ENCODE results near the gene DLG2. TPM values are rescaled to one million over a fixed set of nuclear protein-coding genes. Genes with fewer than 3 reads are reported as not detected.
"Not testable (repeated sequence)": the region's sequence is repeated elsewhere in the genome, so short reads cannot be mapped to it uniquely, and the experiment has no call there.

Gene DLG2
- polyA plus RNA-seq, 4 donors: 10.8 to 15.6 (median 12.2) TPM

GRCh38 chr11:85256433-85256832 lies 370.7 kb downstream of the DLG2 start:
- DNase-seq (ENCODE audit: low read depth in 4 of 4, low spot score in 2 of 4): no peak

DNA sequence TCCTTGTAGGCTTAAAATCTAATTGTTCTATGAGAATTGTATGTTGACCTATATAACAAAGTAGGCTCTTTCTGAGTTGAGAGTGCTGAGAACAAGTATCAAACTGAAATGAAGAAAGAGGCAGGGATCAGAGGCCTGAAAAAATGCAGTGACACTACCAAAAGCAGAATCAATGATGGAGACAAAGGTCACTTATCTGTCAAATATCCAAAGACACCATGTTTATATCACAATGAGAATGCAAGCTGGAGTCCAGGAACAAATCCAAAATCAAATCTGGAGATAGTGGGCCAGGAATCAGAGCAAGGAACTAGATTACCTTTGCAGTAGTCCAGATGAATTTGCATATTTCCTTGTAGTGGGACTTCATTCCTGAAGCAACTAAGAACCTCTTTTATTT lies 377.7 kb downstream of the DLG2 start:
- DNase-seq (ENCODE audit: low read depth in 4 of 4, low spot score in 2 of 4): no peak

DNA sequence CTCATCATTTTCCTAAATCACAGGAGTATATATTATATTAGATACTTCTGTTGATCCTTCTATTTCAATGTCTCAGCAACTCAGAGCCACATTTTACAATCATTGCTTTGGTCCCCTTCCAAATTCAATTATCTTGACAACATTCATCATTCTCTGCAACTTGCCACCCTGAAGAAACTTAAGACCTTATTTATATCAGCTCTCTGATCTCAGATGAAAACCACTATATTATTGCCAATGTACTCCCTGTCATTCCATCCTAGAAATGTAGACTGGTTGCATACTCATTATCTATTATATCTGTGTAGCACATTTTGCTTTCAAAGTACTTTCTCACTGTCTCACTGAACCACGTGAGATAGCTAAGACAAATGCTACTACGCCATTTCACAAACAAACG lies 379.3 kb downstream of the DLG2 start:
- DNase-seq (ENCODE audit: low read depth in 4 of 4, low spot score in 2 of 4): no peak

GRCh38 chr11:85238906-85239305 lies 388.2 kb downstream of the DLG2 start:
- no peak for DNase-seq (ENCODE audit: low read depth in 4 of 4, low spot score in 2 of 4)

- not testable (repeated sequence) for DNase-seq (ENCODE audit: low read depth in 4 of 4, low spot score in 2 of 4)
These were observed 389.1 kb downstream of the DLG2 start for GRCh38 chr11:85238038-85238437.

DNA sequence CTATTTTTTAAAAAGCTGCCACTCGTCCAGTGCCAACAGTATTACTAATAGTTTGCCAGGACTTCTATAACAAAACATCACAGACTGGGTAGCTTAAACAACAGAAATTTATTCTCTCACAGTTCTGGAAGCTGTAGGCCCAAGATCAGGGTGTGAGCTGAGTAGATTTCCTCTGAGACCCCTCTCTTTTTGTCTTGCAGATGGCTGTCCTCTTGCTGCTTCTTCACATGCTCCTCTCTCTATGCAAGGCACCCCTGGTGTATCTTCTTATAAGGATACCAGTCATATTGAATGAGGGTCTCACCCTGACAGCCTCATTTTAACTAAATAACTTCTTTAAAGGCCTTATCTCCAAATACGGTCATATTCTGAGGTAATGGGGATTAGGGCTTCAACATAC lies 390.9 kb downstream of the DLG2 start:
- DNase-seq (ENCODE audit: low read depth in 4 of 4, low spot score in 2 of 4): no peak

- DNase-seq (ENCODE audit: low read depth in 4 of 4, low spot score in 2 of 4): no peak
These were observed 394.6 kb downstream of the DLG2 start for GRCh38 chr11:85232559-85232958.

DNA sequence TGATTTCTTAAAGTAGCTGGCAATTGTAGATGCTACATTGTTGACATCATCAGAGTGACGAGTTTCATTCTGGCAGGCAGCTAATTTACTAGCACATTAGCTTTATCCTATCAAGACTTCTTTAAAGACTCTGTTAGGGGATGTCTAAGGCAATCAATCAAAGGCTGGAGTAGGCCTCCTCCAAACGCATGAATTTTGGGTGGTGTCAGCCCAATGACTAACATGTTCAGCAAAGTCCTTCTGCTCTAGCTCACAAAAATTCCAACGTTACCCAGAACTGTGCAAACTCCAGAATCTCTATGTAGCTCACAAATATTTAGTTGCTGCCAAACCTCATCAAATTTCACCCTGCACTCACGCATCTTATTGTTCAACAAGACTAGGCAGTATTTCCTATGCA lies 395.6 kb downstream of the DLG2 start:
- DNase-seq (ENCODE audit: low read depth in 4 of 4, low spot score in 2 of 4): no peak

DNA sequence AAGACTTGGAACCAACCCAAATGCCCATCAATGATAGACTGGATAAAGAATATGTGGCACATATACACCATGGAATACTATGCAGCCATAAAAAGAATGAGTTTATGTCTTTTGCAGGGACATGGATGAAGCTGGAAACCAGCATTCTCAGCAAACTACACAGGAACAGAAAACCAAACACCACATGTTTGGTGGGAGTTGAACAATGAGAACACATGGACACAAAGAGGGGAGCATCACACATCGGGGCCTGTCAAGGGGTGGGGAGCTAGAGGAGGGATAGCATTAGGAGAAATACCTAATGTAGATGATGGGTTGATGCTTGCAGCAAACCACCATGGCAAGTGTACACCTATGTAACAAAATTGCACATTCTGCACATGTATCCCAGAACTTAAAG lies 397.4 kb downstream of the DLG2 start:
- not testable (repeated sequence) for DNase-seq (ENCODE audit: low read depth in 4 of 4, low spot score in 2 of 4)

DNA sequence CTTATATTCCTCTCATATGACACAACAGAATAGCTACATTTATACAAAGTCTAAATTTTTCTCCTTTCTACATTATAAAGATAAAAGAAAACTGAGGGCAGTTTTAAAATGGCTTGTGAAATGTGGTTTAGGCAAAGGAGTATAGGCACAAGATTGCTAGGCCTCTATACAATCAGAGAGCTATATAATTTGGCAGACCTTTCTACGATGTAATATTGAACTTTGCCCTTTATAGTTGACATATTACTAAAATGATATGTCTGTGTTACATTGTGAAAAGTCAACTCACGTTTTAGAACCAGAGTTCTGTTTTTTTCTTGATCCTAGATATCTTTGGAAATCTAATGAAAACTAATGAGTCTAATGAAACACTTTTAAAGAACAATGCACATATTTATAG lies 430.2 kb downstream of the DLG2 start:
- no peak for DNase-seq (ENCODE audit: low read depth in 4 of 4, low spot score in 2 of 4)

DNA sequence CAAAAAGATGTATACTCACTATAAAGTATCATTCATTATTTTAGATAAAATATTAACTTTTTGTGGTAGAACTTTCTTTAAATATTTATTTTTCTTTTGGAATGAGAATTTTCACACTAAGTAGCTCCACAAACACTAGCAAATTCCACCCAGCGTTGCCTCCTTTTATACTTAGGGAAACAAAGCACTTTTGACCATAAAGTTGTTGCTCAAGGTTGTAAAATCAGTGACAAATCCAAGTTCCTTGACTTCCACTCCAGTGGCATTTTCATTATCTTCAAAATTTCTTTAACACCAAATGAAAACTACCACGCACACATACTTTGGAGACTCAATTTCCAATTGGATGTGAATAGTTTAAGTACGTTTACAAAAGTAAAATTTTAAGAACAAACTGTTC lies 431.2 kb downstream of the DLG2 start:
- no peak for DNase-seq (ENCODE audit: low read depth in 4 of 4, low spot score in 2 of 4)

- no peak for DNase-seq (ENCODE audit: low read depth in 4 of 4, low spot score in 2 of 4)
These were observed 439.2 kb downstream of the DLG2 start for GRCh38 chr11:85187992-85188391.

DNA sequence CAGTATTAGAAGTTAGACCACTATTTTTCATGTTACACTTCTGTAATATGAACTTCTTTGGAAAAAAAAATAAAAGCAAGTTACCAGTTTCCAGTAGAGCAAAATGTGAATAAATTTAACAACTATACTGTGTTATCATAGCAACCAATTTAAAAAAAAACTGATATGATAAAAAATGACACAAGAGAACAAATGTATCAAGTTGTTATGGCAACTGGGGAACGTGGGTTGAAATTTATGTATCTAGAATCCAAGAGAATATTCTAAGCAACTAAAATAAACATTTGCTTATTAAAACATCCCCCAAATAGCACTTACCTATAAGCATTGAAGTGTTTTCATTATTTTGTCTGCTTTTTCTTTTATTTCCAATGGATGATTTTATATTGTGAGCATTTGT lies 442.4 kb downstream of the DLG2 start:
- DNase-seq (ENCODE audit: low read depth in 4 of 4, low spot score in 2 of 4): no peak

GRCh38 chr11:85182441-85183387 lies 444.4 kb downstream of the DLG2 start:
- peak in 1 of 4 donors; percentile 2 for DNase-seq (ENCODE audit: low read depth in 4 of 4, low spot score in 2 of 4)

GRCh38 chr11:85180528-85180927 lies 446.6 kb downstream of the DLG2 start:
- DNase-seq (ENCODE audit: low read depth in 4 of 4, low spot score in 2 of 4): no peak

GRCh38 chr11:85171648-85172257 lies 455.4 kb downstream of the DLG2 start:
- no peak for DNase-seq (ENCODE audit: low read depth in 4 of 4, low spot score in 2 of 4)

DNA sequence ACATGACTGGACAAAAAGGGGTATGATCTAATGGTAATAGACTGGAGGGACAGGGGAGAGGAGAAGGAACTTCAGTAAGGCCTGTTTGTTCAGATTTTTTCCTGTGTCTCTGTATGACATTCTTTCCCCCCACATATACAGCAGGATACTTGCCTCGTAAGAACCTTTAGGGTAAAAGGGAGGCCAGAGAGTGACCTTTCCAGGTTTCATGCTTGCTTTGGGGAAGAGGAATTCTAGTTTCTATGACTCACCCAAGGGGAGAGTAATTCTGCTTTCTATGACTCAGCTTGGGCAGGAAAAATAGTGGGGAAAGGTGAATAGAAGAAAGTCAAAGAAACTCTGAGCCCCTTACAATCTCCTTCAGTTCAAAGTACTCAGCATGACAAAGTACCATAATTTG lies 457.0 kb downstream of the DLG2 start:
- DNase-seq (ENCODE audit: low read depth in 4 of 4, low spot score in 2 of 4): no peak

GRCh38 chr11:85167471-85167870 lies 459.7 kb downstream of the DLG2 start:
- DNase-seq (ENCODE audit: low read depth in 4 of 4, low spot score in 2 of 4): no peak

- no peak for DNase-seq (ENCODE audit: low read depth in 4 of 4, low spot score in 2 of 4)
These were observed 460.1 kb downstream of the DLG2 start for GRCh38 chr11:85167038-85167437.

DNA sequence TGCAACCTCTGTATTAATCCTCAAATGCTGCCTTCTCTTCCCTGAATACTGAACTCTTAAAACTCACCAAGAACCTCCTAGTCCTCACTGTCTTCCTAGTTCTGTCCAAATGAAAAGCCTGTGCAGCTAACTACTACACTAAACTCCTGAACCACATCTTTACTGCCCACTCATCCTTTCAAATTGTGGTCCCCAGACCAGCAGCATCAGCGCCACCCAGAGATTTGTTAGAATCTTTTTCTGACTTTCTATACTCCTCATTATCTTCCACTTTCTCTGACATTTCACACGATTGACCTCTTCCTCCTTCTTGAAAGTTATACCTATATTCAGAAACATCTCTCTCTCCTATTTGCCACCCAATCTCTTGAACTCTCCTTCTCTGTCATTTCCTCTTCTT lies 461.3 kb downstream of the DLG2 start:
- DNase-seq (ENCODE audit: low read depth in 4 of 4, low spot score in 2 of 4): no peak

DNA sequence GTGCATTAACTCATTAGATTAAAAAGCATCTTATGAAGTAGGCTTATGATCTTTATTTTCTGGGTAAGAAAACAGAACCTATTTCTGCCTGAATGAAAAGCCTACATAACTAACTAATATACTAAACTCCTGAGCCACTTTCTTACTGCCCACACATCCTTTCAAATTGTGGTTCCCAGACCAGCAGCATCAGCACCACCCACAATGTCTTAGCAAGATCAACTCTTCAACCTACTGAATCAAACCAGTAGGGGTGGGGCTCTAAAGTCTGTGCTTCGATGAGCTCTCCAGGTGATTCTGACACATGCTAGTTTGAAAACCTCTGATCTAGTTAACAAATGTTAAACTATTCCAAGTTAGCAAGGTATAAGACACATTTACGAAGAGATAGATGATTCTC lies 462.4 kb downstream of the DLG2 start:
- no peak for DNase-seq (ENCODE audit: low read depth in 4 of 4, low spot score in 2 of 4)

GRCh38 chr11:85154294-85154693 lies 472.9 kb downstream of the DLG2 start:
- DNase-seq (ENCODE audit: low read depth in 4 of 4, low spot score in 2 of 4): no peak
